ENCODE results near the gene TMEM63B. TPM values are rescaled to one million over a fixed set of nuclear protein-coding genes. Genes with fewer than 3 reads are reported as not detected.

TMEM63B gene
- total and polyA plus RNA-seq, 2 experiments from 2014 or later, result 14.1 to 43.2 TPM

DNA sequence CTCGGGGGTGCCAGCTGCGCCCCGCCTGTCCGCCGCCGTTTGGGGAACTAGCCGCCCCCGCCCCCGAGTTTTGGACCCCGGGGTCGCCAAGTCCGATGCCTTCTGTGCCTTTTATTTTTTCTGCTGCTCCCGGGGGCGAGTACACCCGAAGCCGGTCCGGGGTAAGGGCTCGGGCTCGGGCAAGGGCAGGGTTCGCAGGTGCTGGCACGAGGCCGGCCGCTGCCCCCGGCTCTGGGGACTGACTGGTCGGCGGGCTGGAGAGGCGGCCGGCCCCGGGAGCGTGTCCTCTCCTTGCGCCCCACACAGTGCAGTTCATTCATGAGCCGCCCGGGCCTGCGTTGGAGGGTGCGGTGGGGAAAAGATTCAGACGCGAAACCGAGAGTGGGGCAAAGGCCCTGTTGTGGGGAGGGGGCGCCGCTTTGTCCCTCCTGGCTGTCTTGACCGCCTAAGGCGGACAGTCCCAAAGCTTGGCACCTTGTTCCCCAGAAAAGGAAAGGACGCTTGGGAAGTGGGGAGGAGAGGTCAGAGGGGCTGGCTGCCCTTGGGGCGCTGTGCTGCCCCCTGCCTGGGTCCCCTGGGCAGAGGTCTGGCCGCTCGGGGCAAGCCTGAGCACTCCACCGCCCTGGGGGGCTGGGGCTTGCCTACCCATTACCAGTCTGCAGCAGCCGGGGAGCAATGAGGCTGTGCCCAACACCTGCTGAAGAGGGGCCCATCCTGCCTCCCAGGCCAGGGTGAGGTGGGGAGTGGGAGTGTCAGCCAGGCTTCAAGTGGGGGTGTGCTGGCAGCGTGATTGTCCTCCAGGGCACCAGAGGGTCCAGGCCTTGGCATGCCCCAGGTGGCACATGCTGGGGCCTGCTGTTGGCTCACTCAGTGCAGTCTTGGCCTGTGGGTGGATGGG is 915 bp downstream of the TMEM63B start:
- H3K4me2 ChIP-seq (ENCODE audit: unreplicated experiment), result peak overlapping the region; percentile 85
- peaks cover 7% of the 10 kb centered on the region; the same call in 1 of the 2 replicates for H4K20me1 ChIP-seq (ENCODE audit: insufficient read depth)
- TF ChIP-seq EZH2 (IDR thresholded peaks at IDR 0.05; ENCODE audit: insufficient read depth, poor library complexity, severe bottlenecking) (no peak), EZH2phosphoT487 (IDR thresholded peaks at IDR 0.05; ENCODE audit: insufficient read depth, low read depth) (no peak)
- H3K36me3 ChIP-seq (ENCODE audit: low read depth), result no peaks in the 10 kb centered on the region
- no peaks in the 10 kb centered on the region for H3K9me3 ChIP-seq (ENCODE audit: low read depth)
- H3K9me2 ChIP-seq (ENCODE audit: insufficient read depth), result no peaks in the 10 kb centered on the region
- peaks cover 86% of the 10 kb centered on the region for H3K79me2 ChIP-seq (ENCODE audit: insufficient read depth)
- in situ Hi-C loops (cut with MboI), result no loop called here
- H3K4me3 ChIP-seq, result peak overlapping the region; percentile 86
- H3K27me3 ChIP-seq (replicated peaks; ENCODE audit: insufficient read depth), result no peaks in the 10 kb centered on the region
- peaks cover 2% of the 10 kb centered on the region for H3F3A ChIP-seq (ENCODE audit: insufficient read depth)
- H3K9ac ChIP-seq, result peak overlapping the region; percentile 77
- no peak overlapping the region for H3K27ac ChIP-seq
- peak overlapping the region; percentile 81 for H2AFZ ChIP-seq
- DNase-seq, result peak; percentile 80
- WGBS, 2 experiments (ENCODE audit: low coverage in 1 of 2, low lambda C conversion rate in 2 of 2, missing lambda C conversion rate in 2 of 2), result 4 to 6% methylated on average over 38 to 49 of the region's 49 CpGs
- peaks cover 23% of the 10 kb centered on the region for H3K4me1 ChIP-seq (ENCODE audit: insufficient read depth)

DNA sequence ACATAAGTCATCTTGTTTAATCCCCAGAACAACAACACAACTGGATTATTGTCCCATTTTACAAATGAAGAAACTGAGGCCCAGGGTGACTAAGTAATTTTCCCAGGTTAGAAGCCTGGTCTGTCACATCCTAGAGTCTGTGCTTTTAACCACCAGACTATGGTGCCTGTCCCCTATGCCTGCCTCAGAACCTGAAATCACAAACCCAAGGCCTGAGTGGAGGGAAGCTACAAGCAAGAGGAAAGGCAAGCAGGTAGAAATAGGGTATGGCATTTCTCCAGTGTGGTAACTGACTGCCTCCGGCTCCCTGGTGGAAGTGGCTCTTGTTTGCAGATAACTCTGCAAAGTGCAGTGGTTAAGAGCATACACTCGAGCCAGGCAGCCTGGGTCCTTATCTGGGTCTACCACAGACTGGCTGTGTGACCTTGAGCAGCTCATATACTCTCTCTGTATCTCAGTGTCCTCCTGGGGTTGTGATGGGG is 2.5 kb downstream of the TMEM63B start:
- Histone ChIP-seq H4K20me1 (ENCODE audit: insufficient read depth) (peaks cover 7% of the 10 kb centered on the region; the same call in 1 of the 2 replicates), H3K79me2 (ENCODE audit: insufficient read depth) (peaks cover 74% of the 10 kb centered on the region), H3K36me3 (ENCODE audit: low read depth) (no peaks in the 10 kb centered on the region), H3K9ac (no peak overlapping the region), H3F3A (ENCODE audit: insufficient read depth) (no peaks in the 10 kb centered on the region), H2AFZ (no peak overlapping the region), H3K9me2 (ENCODE audit: insufficient read depth) (no peaks in the 10 kb centered on the region), H3K27ac (no peak overlapping the region), H3K4me1 (ENCODE audit: insufficient read depth) (peaks cover 16% of the 10 kb centered on the region), H3K4me3 (no peak overlapping the region), H3K27me3 (replicated peaks; ENCODE audit: insufficient read depth) (no peaks in the 10 kb centered on the region), H3K4me2 (ENCODE audit: unreplicated experiment) (no peak overlapping the region), H3K9me3 (ENCODE audit: low read depth) (no peaks in the 10 kb centered on the region)
- 91 to 95% methylated on average over 2 of the region's 2 CpGs for WGBS, 2 experiments (ENCODE audit: low coverage in 1 of 2, low lambda C conversion rate in 2 of 2, missing lambda C conversion rate in 2 of 2)
- TF ChIP-seq EZH2 (IDR thresholded peaks at IDR 0.05; ENCODE audit: insufficient read depth, poor library complexity, severe bottlenecking), result no peak
- TF ChIP-seq EZH2phosphoT487 (IDR thresholded peaks at IDR 0.05; ENCODE audit: insufficient read depth, low read depth), result no peak
- in situ Hi-C loops (cut with MboI), result no loop called here
- DNase-seq, result no peak

DNA sequence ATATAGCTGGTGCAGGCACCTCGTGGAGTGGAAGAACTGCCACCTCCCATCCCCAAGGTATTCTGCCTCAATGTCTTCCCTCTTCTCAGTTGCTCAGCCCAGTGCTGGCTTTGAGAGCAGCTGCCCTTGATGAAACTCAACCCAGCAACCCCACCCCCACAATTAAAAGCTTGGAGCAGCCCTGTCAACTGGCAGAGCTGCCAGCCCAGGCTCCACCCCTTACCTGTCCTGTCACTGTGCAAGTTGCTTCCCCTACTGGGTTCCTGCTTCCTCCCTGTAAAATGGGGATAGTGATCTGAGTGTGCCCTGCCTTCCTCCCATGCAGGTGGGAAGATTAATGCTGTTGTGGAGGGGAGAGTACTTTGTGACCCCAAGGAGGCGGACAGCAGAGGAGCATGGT is 4.5 kb downstream of the TMEM63B start:
- TF ChIP-seq EZH2 (IDR thresholded peaks at IDR 0.05; ENCODE audit: insufficient read depth, poor library complexity, severe bottlenecking), result no peak
- no peak for TF ChIP-seq EZH2phosphoT487 (IDR thresholded peaks at IDR 0.05; ENCODE audit: insufficient read depth, low read depth)
- Histone ChIP-seq H3K36me3 (ENCODE audit: low read depth) (no peaks in the 10 kb centered on the region), H3K27ac (no peak overlapping the region), H3K4me1 (ENCODE audit: insufficient read depth) (no peaks in the 10 kb centered on the region; the same call in 1 of the 2 replicates), H3K79me2 (ENCODE audit: insufficient read depth) (peaks cover 54% of the 10 kb centered on the region), H3K9me3 (ENCODE audit: low read depth) (no peaks in the 10 kb centered on the region), H2AFZ (no peak overlapping the region), H3K9ac (no peak overlapping the region), H3K9me2 (ENCODE audit: insufficient read depth) (no peaks in the 10 kb centered on the region), H4K20me1 (ENCODE audit: insufficient read depth) (no peaks in the 10 kb centered on the region), H3K27me3 (replicated peaks; ENCODE audit: insufficient read depth) (no peaks in the 10 kb centered on the region), H3K4me2 (ENCODE audit: unreplicated experiment) (no peak overlapping the region), H3K4me3 (no peak overlapping the region), H3F3A (ENCODE audit: insufficient read depth) (no peaks in the 10 kb centered on the region)
- 91 to 97% methylated on average over 2 of the region's 2 CpGs for WGBS, 2 experiments (ENCODE audit: low coverage in 1 of 2, low lambda C conversion rate in 2 of 2, missing lambda C conversion rate in 2 of 2)
- in situ Hi-C loops (cut with MboI), result no loop called here
- DNase-seq, result no peak

DNA sequence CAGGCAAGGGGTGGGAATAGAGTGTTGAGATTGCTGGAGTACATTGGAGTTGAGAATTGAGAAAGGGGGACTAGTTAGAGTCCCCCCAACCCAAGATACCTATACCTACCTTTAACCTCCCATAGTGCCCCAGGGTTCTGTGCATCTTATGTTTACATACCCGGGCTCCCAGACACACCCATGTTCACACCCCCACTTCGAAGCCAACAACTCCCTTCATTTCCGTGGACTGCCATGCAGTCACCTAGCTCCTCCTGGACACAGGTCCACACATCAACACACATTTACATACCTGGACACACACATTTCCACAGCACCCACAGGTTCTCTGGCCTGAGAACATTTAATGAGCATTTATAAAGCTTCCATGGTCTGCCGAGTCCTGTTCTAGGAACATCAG is 5.1 kb downstream of the TMEM63B start:
- Histone ChIP-seq H3K36me3 (ENCODE audit: low read depth) (no peaks in the 10 kb centered on the region), H3K9me3 (ENCODE audit: low read depth) (no peaks in the 10 kb centered on the region), H2AFZ (no peak overlapping the region), H3K27ac (no peak overlapping the region), H4K20me1 (ENCODE audit: insufficient read depth) (no peaks in the 10 kb centered on the region), H3K9me2 (ENCODE audit: insufficient read depth) (no peaks in the 10 kb centered on the region), H3K79me2 (ENCODE audit: insufficient read depth) (peaks cover 53% of the 10 kb centered on the region), H3K4me3 (no peak overlapping the region), H3K4me2 (ENCODE audit: unreplicated experiment) (no peak overlapping the region), H3K4me1 (ENCODE audit: insufficient read depth) (no peaks in the 10 kb centered on the region; the same call in 1 of the 2 replicates), H3F3A (ENCODE audit: insufficient read depth) (no peaks in the 10 kb centered on the region), H3K27me3 (replicated peaks; ENCODE audit: insufficient read depth) (no peaks in the 10 kb centered on the region), H3K9ac (no peak overlapping the region)
- WGBS, 2 experiments (ENCODE audit: low coverage in 1 of 2, low lambda C conversion rate in 2 of 2, missing lambda C conversion rate in 2 of 2), result 53 to 58% methylated on average over 4 of the region's 4 CpGs
- no peak for DNase-seq
- TF ChIP-seq EZH2 (IDR thresholded peaks at IDR 0.05; ENCODE audit: insufficient read depth, poor library complexity, severe bottlenecking) (no peak), EZH2phosphoT487 (IDR thresholded peaks at IDR 0.05; ENCODE audit: insufficient read depth, low read depth) (no peak)
- in situ Hi-C loops (cut with MboI), result no loop called here
